Measurements from ENCODE around the gene FAM53A. TPM values are rescaled to one million over a fixed set of nuclear protein-coding genes. Genes with fewer than 3 reads are reported as not detected.
"Not testable (repeated sequence)": the region's sequence is repeated elsewhere in the genome, so short reads cannot be mapped to it uniquely, and the experiment has no call there.

FAM53A gene
- total RNA-seq, 1 donor from 2014 or later: 2.9 TPM

DNA sequence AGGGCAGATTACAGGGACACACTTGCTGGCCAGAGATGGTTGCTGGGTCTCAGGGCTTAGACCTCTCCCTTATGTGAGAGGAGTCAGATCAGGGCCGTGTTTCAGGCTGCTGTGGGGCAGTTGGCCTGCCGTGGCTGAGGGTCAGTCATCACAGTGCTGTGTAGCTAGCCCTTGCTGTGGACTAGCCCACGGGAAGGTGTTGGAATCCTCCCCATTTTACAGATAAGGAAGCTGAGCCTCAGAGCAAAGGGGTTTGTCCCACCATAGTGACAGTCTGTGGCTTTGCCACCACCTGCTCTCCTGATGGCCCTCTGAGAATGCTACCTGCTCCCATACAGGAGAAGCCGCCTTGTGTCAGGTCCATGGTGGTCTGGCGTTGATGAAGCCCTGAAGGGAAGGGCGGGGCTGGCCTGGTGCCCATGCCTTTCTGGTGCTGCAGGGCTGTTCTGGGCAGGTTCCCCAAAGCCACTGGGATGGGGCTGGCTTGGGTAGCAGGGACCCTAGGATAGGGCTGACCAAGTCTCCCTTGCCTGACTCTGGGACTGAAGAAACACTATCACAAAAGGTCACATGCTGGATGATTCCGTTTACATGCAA, 2.4 kb upstream of the FAM53A start:
- DNase-seq (ENCODE audit: low read depth): no peak

DNA sequence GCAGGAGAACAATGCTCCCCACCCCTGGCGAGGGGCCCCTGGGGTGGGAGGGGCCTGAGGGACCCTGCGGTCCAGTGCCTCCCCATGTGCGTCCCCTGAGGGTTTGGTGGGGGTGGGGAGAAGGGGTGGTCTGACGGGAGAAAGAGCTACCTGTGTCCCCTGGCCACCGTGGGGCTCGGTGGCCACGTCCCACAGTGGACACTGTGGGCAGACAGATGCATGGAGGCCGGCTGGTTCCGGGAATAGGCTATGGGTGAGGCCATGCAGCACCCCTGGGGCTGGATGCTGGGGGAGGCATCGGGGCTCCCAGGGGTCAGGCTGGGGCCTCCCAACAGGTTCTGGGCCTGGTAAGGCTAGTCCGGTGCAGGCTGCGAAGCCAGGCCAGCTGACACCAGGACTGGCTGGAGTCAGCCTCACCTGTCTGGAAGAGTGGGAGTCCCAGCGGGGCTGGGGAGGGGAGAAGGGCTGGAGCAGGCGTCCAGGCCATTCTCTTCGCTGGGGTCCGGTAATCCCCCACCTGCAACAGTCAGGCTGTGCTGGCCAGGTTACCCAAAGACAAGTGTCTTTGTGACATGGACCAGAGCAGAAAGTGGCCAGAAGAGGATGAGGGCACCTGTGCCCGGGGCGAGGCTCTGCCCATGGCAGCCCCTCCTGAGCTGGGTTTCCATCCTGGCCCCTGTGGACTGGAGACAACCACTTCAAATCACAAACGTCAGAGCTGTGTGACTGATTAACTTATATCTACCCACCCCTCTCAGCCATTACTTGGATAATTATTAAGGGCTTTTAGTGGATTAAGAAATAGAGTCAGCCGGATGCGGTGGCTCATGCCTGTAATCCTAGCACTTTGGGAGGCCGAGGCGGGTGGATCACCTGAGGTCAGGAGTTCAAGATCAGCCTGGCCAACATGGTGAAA, 1.4 kb upstream of the FAM53A start:
- DNase-seq (ENCODE audit: low read depth): peak; percentile 91

DNA sequence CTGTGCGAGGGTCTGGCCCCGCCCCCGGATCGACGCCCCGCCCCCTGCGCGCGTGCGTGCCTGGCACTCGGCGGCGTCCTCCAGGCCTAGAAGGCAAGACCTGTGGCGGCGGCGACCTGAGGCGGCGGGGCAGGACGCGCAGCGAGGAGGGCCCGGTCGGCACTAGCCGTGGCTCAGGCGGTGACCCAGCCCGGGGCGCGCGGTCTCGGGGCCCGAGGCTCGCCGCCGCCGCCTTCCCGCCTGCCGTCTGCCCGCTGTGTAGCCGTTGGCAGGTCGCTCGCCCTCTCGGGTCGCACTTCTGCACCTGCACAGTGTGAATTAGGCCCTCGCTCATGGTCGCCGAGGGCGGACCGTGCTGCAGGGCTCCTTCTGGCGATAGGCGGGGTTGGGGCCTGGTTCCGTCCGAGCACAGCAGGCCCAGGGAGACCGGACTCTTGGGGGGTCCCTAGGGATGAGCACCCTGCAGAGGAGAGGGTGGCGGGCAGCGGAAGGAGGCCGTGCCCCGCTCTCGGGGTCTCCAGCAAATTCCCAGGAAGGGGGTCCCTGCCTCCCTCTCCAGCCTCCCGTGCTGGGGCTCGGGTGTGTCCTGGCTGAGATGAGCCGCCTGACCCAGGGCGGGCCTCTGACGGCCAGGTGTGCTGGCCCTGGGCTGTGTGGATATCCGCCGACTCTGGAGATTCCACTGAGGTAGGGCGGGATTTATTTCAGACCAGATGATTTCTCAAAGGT, 557 bp upstream of the FAM53A start:
- no peak for DNase-seq (ENCODE audit: low read depth)

DNA sequence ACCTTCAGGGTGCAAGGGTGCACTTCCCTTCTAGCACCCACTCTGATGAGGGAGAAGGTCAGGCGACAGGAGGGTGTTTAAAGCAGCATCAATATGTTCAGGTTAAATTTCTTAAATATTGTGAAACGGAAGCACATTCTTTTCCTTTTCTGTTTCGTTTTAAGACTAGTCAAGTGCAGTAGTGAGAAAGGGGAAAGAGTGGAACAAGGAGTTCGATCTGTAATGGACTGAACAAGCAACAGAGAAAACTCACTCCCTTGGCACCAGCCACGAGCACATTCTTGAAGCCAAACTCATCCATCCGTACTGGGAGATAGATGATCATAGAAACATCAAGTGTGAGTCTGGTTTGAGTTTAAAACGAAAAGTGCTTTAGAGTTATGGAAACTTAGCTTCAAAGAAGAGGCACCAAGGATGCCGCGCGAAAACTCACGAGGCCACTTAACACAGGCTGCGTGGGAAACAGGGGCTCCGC, 815 bp downstream of the FAM53A start:
- peak; percentile 77 for DNase-seq (ENCODE audit: low read depth)

- no peak for DNase-seq (ENCODE audit: low read depth)
Observed at GRCh38 chr4:1682860-1683259, 1.3 kb downstream of the FAM53A start.

DNA sequence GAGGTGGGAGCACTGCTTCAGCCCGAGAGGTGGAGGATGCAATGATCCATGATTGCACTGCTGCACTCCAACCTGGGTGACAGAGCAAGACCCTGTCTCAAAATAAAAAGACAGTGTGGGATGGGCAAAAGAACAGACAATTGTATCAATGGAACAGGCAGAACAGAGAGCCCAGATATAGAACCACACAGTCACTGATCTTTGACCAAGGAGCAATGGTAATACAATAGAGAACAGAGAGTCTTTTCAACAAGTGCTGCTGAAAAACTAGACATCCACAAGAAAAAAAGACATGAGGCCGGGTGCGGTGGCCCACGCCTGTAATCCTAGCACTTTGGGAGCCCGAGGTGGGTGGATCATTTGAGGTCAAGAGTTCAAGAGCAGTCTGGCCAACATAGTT, 5.9 kb downstream of the FAM53A start:
- DNase-seq (ENCODE audit: low read depth): no peak

DNA sequence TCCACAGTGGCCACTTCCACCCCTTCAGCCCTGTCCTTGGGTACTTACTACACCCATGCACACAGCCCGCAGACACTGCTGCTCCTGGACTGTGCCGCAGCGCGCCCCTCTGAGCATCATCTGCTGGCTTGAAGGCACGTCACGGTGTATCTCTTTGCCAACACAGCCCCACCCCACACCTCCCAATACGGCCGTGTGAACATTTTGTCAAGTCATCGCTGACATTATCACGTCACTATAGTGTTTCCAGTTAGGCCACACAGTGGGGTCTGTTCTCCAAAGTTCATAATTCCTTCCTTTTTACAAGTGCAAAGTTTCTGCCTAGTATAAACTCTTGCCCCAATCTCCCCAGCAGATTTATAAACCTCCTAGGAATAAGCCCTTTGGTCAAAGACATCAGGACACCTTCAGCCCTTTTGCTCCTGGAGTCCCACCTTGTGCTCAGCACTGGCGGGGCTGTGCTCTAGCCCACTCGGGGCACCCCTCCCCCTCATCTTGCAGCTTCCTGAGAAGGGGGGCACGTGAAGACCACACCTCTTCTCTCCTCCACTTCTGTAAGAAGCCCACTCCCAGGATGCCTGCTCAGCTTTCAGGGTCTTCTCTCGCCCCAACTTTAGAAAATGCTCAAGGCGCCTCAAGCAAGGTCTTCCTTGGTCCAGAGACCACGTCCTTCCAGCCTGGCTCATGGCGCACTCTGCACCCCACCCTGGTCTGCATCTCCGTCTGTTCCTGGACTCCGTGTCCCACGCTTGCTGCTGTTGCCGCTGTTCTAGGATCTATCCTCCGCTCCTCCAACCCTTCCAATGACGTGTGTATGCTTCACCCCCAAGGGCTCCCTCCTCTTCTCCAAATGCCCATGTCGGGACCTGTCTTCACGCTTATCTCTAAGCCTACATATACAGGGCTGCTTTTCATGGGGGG, 7.2 kb downstream of the FAM53A start:
- no peak for DNase-seq (ENCODE audit: low read depth)

GRCh38 chr4:1675802-1676137, 8.3 kb downstream of the FAM53A start:
- no peak for DNase-seq (ENCODE audit: low read depth)

- DNase-seq (ENCODE audit: low read depth): no peak
Observed at GRCh38 chr4:1675136-1675801, 8.8 kb downstream of the FAM53A start.

GRCh38 chr4:1674682-1675081, 9.4 kb downstream of the FAM53A start:
- no peak for DNase-seq (ENCODE audit: low read depth)

DNA sequence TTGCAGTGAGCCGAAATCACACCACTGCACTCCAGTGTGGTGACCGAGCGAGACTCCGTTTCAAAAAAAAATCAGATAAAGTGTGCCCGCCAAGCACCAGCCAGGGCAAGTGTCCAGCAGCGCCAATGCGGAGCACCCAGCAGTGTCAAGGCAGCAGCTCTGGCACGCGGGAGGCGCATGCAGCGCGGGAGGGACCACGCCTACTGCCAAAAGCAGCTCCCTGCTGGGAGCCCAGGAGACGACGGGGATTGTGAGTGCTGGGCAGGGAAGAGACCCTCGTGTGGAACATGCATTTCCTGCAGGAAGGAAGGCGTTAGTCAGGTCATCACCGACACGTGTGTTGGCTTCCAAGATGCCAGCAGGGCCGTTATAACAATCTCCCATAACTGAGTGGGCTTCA, 10.4 kb downstream of the FAM53A start:
- DNase-seq (ENCODE audit: low read depth): no peak

GRCh38 chr4:1671011-1671410, 13.1 kb downstream of the FAM53A start:
- DNase-seq (ENCODE audit: low read depth): not testable (repeated sequence)

DNA sequence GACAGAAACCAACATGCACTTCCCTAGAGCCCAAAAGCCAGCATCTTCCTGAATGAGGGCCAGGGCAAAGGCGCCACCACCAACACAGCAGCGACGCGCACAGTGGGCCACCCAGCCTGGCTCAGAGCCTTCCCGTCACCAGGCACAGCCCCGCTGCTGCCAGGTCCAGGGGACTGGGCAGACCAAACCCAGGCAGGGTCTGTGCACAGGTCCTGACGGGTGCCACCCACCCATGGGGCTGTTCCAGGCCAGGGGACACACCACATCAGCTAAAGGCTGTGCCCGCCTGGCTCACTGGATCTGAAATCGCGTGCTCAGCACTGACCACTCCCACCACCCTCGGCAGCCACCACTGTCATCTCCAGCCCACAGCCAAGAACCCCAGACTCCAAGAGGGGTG, 13.8 kb downstream of the FAM53A start:
- DNase-seq (ENCODE audit: low read depth): no peak

- DNase-seq (ENCODE audit: low read depth): no peak
Observed at GRCh38 chr4:1669850-1670249, 14.3 kb downstream of the FAM53A start.

DNA sequence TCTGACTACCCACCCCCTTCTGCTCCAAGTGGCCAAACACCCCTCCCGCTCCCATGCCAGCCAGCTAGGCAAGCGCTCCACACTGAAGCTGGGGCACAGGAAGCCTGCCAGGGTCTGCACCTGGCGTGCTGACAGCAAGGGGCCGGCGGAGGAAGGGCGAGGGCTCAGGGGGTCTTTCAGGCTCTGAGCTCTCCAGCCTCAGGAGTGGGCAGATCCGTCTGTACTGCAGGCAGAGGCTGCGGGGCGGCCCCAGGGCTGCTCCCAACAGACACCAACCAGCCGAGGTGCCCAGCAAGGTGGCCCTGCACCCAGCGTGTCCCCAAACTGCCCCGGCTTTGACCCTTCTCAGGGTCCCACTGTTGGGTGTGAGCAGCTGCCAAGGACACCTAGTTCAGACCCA, 14.8 kb downstream of the FAM53A start:
- no peak for DNase-seq (ENCODE audit: low read depth)

DNA sequence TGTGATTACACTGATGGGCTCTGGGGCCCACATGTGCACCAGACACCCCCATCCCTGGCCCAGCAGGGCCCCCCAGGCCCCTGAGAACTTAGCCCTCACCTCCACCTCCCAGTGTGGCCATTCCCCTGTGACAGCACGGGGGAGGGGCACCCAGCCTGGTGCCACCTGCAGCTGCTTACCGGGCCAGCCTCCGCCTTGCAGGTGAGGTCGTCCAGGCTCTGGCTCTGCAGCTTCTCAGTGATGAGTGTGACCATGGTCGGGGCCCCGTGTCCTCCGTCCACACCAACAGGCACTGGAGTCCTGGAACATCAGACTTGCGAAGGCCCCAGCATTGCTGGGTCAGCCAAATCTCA, 15.6 kb downstream of the FAM53A start:
- DNase-seq (ENCODE audit: low read depth): no peak

- no peak for DNase-seq (ENCODE audit: low read depth)
Observed at GRCh38 chr4:1667273-1667672, 16.8 kb downstream of the FAM53A start.

GRCh38 chr4:1666391-1666790, 17.7 kb downstream of the FAM53A start:
- DNase-seq (ENCODE audit: low read depth): no peak

GRCh38 chr4:1664141-1664540, 20.0 kb downstream of the FAM53A start:
- DNase-seq (ENCODE audit: low read depth): no peak

DNA sequence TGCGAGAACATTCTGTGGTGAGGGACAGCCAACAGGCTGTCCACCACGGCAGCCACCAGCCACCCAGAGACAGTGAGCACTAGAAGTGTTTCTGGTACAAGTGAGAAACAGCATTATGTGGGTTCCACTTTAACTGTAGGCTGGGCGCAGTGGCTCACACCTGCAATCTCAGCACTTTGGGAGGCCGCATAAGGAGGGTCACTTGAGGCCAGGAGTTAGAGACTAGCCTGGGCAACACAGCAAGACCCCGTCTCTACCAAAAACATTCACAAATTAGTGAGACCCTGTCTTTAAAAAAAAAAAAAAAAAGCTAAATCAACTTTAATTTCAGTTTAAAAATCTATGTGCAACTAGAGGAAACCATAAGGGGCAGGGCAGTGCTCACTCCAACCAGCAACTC, 20.6 kb downstream of the FAM53A start:
- DNase-seq (ENCODE audit: low read depth): no peak

- DNase-seq (ENCODE audit: low read depth): no peak
Observed at GRCh38 chr4:1661695-1662094, 22.4 kb downstream of the FAM53A start.

Data from renal cortical epithelial cell (primary cell).